Activated naive CD4-positive, alpha-beta T cell treated with anti-CD3 and anti-CD28 coated beads, Interleukin-2, amount 50 U/mL, for 24 hours (primary cell): ENCODE data around the gene AMN.

Experiments used
- H3K27ac Mint-ChIP-seq: one replicate; pipeline ENCODE4 v1.8.0; 2021; ENCODE audit warnings: mild to moderate bottlenecking, mixed read lengths
- H3K27me3 Mint-ChIP-seq: one replicate; pipeline ENCODE4 v1.8.0; 2021; ENCODE audit warnings: mixed read lengths
- H3K36me3 Mint-ChIP-seq: one replicate; pipeline ENCODE4 v1.8.0; 2021; ENCODE audit warnings: mixed read lengths
- H3K4me1 Mint-ChIP-seq: one replicate; pipeline ENCODE4 v1.8.0; 2021; ENCODE audit warnings: mixed read lengths
- H3K4me3 Mint-ChIP-seq: one replicate; pipeline ENCODE4 v1.8.0; 2021; ENCODE audit warnings: mild to moderate bottlenecking, mixed read lengths
- H3K9me3 Mint-ChIP-seq: one replicate; pipeline ENCODE4 v1.8.0; 2021; ENCODE audit warnings: mixed read lengths

Gene AMN

DNA sequence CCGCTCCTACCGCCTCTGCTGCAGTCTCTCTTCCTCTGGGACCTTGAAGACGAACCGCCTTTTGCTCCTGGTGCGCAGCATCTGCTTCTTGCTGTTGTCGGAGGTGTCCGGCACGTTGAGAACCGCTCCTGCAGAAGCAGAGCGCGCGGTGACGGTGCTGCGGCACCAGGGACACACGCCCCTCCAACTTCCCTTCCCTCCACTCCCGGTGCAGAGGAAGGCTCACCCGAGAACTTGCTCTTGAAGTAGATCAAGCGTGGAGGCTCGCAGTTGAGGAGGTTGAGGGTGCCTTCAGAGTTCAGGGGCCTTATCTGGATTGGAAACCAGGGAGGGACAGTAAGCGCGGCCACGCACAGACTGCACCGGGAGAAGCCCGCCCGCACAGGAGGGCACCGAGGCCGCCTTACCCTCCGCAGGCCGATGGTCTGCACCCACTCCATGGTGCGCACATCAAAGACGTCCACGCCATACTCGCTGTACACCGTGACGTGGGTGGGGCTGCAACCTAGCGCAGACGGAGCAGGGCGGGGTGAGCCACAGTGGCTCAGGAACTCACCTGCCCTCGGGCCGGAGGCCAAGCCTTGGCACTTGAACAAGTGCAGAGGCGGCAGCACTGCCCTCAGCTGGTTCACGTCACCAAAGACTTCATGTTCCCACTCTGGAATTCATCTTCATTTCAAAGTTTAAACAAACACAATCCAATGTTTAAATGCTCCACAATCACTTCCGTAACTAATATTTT, 17.5 kb downstream of the AMN start:
- Mint-ChIP-seq H3K4me3 (no peak overlapping the region), H3K9me3 (no peaks in the 10 kb centered on the region), H3K36me3 (no peaks in the 10 kb centered on the region), H3K27ac (no peak overlapping the region), H3K27me3 (no peaks in the 10 kb centered on the region), H3K4me1 (no peaks in the 10 kb centered on the region)

DNA sequence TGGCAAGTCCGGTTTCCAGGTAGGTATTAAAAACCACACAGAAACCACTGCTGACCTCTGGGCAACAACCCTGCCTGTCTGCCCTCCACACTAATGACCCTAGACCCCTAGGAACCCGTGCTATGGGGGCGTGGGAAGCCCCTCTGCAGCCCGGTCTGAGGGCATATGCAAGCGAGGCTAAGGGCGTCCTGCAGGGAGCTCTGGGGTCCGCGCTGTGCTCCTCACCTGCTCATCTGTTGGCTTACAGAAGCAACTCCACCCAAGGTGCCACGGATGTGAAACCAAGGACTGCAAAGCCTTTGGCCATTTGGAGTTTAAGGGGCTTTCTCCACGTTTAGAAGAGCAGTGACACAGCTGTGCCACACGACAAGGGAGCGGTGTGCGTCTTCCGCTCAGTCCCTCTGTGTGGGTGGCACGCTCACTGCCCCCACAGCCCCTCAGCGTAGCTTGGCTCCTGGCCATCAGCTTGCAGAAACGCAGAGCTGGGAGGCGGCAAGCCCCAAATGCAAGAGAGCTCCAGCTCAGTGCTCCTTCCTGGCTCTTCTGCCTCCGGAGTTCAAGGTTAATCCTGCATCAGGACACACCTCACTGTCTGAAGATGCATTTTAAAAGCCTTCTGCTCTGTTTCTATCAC, 18.4 kb downstream of the AMN start:
- no peaks in the 10 kb centered on the region for H3K27me3 Mint-ChIP-seq
- no peak overlapping the region for H3K4me3 Mint-ChIP-seq
- no peaks in the 10 kb centered on the region for H3K4me1 Mint-ChIP-seq
- H3K27ac Mint-ChIP-seq = no peak overlapping the region
- no peaks in the 10 kb centered on the region for H3K36me3 Mint-ChIP-seq
- no peaks in the 10 kb centered on the region for H3K9me3 Mint-ChIP-seq

DNA sequence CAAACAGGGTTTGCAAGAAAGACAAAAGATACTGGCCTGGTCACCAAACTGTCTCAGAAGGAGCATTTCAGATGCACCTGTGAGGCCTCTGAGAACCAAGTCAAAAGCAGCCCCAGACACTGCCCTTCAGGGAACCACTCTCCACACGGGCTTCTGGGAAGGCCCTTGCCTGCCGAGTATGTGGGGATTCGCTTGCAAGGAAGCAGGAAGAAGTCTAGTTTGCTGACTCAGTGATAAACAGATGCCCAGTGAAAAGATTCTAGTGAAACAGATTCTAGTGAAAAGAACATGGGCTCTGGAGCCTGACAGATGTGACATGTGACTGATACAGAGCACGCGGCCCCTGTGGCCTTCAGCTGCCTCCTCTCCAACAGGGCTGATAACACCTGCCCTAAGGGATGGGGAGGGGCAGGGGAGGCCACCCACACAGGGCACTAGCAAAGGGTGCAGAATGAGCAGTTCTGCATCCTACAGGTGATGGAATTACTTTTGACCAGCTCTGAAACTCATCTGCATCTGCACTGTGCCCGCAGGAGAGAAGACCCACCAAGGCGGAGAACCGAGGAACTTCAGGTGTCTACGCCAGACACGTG, 19.1 kb downstream of the AMN start:
- Mint-ChIP-seq H3K27ac (no peak overlapping the region), H3K9me3 (no peaks in the 10 kb centered on the region)

DNA sequence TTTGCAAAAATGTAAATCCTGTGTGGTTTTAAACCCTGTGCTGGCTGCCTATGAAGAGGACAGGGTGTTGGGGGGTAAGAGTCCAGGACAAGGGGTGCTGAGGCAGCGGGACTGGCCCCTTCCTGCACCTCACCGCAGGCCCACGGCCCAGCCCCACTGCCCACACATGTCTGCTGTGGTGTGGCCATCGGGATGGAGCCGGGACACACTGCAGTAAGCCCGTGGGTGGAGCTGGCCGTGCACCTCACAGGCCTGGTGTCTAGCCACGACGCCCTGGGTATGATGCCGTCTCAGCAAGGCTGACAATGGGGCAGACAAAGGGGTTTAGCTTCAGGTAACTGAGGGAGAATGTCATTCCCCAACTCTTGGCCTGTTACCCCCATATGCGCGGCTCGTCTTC, 19.6 kb downstream of the AMN start:
- H3K4me3 Mint-ChIP-seq = no peak overlapping the region
- peaks cover 7% of the 10 kb centered on the region for H3K4me1 Mint-ChIP-seq
- H3K27me3 Mint-ChIP-seq = no peaks in the 10 kb centered on the region
- no peaks in the 10 kb centered on the region for H3K36me3 Mint-ChIP-seq
- H3K9me3 Mint-ChIP-seq = no peaks in the 10 kb centered on the region
- H3K27ac Mint-ChIP-seq = no peak overlapping the region

More for the DNA sequence above, 19.1 kb downstream of the AMN start:
- Mint-ChIP-seq H3K36me3 (no peaks in the 10 kb centered on the region), H3K4me1 (peaks cover 1% of the 10 kb centered on the region), H3K27me3 (no peaks in the 10 kb centered on the region), H3K4me3 (no peak overlapping the region)

DNA sequence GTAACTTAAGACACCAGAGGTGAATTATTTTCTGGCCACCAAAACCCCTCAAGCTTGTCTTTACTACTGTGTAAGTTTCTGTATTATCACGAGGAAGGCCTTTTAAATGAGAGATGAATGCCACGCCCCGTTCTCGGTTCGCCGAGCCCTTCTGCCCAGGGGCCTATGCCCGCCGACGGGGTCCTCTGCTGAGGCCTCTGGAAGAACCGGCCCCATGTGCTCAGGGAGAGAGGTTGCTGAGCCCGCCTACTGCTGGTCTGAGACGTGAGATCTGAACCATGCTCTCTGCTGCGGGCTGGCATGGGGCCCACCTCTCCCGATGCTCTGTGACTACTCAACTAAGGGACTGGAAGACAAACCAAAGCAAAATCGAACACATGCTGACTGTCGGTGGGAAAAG, 21.0 kb downstream of the AMN start:
- Mint-ChIP-seq H3K27me3 (no peaks in the 10 kb centered on the region), H3K27ac (no peak overlapping the region), H3K4me1 (peaks cover 12% of the 10 kb centered on the region), H3K4me3 (no peak overlapping the region), H3K36me3 (no peaks in the 10 kb centered on the region), H3K9me3 (no peaks in the 10 kb centered on the region)

DNA sequence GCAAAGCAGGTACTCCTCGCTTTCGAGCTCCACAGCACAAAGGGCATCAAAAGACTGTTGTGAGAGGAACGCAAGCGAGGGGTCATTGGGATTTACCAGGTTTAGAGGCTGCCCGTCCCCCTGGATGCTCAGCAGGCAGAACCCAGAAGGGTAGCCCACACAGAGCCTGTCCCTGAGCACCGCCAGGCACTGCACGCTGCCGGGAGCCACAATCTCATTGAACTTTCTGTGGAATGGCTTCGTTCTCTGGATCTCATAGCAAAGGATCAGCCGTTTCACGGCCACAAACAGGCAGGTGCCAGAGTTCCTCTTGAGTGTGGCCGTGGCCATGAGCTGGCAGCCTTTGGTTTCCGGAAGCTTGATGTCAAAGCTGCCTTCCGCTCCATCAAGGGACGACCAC, 21.5 kb downstream of the AMN start:
- H3K27ac Mint-ChIP-seq = no peak overlapping the region
- H3K36me3 Mint-ChIP-seq = no peaks in the 10 kb centered on the region
- H3K27me3 Mint-ChIP-seq = no peaks in the 10 kb centered on the region
- no peaks in the 10 kb centered on the region for H3K9me3 Mint-ChIP-seq
- no peak overlapping the region for H3K4me3 Mint-ChIP-seq
- peaks cover 16% of the 10 kb centered on the region for H3K4me1 Mint-ChIP-seq

DNA sequence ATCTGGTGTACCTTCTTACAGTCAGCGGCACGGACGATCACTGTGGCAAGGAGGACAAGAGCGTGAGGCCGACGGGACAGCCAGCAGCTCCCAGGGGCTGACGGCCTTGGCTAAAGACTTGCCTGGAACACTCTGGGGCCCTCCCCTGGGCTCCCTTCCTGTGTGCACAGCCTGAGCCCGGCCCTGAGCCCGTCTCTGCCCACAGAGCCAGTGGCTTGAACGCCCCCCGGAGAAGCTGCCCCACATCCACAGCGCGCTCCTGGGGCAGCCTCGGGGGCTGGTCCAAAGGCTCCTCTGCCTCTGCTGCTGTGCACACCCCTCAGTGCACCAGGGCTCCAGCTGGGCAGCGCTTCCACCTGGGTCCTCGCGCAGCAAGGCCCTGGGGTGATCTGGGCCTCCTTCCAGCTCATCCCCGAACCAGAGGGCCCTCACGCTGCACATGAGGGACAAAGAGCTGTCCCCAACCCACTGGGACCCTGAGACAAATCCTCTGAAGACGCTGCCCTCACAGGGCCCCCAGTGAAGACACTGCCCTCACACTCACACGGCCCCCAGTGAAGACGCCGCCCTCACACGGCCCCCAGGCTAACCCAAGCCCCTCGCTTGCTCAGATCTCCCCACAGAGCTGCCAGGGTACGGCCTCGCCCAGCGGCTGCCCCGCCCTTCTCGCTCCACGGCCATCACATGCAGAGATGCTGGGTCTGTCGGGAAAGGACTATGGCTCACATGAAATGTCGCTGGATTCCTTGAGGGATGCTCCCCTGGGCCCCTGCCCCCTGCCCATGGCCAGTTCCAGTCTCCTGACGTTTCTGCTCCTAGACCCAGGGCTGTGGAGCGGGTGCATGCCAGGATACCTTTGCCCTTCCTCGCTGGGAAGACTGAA, 22.2 kb downstream of the AMN start:
- Mint-ChIP-seq H3K36me3 (no peaks in the 10 kb centered on the region), H3K9me3 (no peaks in the 10 kb centered on the region), H3K4me1 (peaks cover 23% of the 10 kb centered on the region), H3K27ac (no peak overlapping the region), H3K4me3 (no peak overlapping the region), H3K27me3 (no peaks in the 10 kb centered on the region)

DNA sequence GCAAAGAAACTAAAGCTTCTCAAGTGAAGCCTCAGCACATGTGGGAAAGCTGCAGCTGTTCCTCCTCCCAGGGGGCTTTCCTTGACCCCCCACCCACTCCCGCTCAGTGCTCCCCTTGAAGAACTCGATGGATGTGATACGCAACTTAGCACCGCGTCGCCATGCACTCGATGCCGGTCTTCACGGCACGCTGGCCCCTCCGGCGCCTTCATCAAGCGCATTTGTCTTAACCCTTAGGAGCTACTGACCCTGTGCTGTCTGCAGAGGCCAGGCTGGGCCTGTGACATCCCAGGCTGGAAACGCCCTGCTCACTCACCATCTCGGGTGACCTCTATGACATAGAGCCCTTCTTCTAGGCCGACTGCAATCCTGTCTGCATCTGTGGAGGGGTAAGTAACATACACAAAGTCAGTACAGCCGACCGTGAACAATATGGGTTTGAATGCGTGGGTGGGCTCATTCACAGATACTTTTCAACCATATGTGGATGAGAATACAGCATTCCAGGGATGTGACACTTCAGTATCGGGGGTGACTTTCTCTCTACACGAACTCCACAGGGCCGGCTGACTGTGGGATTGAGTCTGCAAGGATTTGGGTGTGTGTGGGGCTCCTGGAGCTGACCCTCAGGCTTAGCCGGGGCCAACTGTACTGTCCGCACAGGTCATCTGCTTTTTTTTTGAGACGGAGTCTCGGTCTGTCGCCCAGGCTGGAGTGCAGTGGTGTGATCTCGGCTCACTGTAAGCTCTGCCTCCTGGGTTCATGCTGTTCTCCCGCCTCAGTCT, 23.1 kb downstream of the AMN start:
- H3K27me3 Mint-ChIP-seq = no peaks in the 10 kb centered on the region
- H3K4me3 Mint-ChIP-seq = no peak overlapping the region
- no peaks in the 10 kb centered on the region for H3K9me3 Mint-ChIP-seq
- no peaks in the 10 kb centered on the region for H3K36me3 Mint-ChIP-seq
- H3K4me1 Mint-ChIP-seq = peaks cover 26% of the 10 kb centered on the region
- no peak overlapping the region for H3K27ac Mint-ChIP-seq

DNA sequence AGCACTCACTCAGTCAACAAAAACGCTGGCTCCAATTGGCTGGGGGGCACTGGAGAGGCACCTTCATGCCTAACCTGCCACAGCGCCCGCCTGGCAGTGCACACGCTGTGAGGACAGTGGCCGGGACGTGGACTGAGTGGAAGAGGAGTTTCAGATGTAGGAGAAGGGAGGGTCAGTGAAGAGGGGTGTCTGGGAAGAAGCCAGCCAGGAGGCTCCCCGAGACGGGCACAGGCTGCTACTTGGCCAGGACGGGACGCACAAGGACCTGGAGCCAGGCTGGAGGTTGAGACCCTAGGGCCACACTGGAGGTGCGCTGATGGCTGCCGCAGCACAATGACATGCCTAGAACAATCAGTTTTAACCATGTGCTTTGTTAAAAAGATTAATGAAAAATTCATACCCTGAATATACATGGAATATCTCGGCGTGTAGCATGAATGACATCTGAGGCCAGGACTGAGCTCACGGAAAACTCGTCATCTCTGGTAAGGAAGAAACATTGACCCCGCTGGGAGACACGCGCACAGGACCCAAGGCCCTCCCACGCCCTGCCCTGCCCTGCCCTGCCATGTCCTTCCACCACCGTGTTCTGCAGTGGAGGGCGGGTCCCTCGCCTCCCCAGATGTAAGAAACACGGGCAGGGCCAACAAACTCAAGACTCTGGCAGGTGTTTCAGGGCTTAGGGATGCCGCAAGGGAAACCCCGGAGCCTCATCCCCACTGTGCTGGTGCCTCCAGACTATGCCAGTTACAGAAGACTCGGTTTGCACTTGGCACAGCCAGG, 25.0 kb downstream of the AMN start:
- H3K27ac Mint-ChIP-seq = peak overlapping the region; percentile 26
- H3K36me3 Mint-ChIP-seq = no peaks in the 10 kb centered on the region
- H3K9me3 Mint-ChIP-seq = no peaks in the 10 kb centered on the region
- peaks cover 26% of the 10 kb centered on the region for H3K4me1 Mint-ChIP-seq
- H3K27me3 Mint-ChIP-seq = no peaks in the 10 kb centered on the region
- H3K4me3 Mint-ChIP-seq = no peak overlapping the region

DNA sequence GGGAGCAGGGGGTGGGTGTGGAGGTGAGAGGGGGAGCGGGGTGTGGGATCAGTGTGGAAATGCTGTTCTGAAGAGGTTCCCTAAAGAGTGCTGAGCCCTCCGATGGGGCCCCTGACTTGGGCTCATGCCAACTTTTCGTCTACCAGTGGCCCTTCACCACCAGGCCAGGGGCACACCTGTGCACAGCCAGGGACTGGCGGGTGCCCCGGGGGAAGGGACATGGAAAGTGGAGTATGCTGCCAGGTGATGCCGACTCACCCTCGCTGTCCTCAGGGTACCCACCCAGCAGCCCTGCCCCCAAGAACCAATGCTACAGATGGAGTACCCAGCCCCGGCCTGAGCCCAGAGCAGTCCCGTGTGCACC, 26.2 kb downstream of the AMN start:
- no peaks in the 10 kb centered on the region for H3K27me3 Mint-ChIP-seq
- peak overlapping the region; percentile 61 for H3K4me3 Mint-ChIP-seq
- H3K4me1 Mint-ChIP-seq = peaks cover 26% of the 10 kb centered on the region

DNA sequence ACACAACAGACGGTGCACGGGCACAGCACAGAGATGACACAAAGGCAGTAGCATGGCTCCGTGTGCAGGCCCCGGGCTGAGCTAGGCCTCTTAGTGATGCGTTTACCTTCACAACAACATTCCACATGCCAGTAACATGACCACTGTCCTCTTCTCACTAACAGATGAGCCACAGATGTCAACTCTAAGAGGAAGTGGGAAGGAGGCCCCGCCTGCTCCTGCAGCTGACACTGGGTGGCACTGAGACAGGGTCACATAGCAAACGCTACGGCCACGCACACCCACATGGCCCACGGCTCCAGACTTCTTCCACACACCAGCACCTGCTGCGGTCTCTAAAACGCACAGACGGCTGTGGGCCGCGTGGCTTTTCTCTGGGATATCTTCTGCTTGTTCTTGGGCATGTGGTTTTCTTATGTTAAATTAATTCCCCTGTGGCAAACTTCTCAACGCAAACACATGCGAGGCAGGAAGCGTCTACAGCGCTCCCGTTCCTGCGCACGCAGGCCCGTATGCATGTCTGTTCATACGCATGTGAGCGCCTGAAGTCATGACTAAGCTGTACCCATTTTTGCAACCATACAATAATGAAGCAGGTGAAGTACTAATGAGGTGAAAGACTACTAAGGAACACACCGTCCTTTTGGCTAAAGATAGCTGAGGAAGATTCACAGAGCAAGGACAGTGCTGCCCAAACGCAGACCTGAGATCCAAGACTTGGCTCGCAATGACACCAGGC, 26.8 kb downstream of the AMN start:
- H3K4me3 Mint-ChIP-seq = peak overlapping the region; percentile 61

More for the DNA sequence above, 26.2 kb downstream of the AMN start:
- Mint-ChIP-seq H3K36me3 (no peaks in the 10 kb centered on the region), H3K9me3 (no peaks in the 10 kb centered on the region), H3K27ac (no peak overlapping the region)

DNA sequence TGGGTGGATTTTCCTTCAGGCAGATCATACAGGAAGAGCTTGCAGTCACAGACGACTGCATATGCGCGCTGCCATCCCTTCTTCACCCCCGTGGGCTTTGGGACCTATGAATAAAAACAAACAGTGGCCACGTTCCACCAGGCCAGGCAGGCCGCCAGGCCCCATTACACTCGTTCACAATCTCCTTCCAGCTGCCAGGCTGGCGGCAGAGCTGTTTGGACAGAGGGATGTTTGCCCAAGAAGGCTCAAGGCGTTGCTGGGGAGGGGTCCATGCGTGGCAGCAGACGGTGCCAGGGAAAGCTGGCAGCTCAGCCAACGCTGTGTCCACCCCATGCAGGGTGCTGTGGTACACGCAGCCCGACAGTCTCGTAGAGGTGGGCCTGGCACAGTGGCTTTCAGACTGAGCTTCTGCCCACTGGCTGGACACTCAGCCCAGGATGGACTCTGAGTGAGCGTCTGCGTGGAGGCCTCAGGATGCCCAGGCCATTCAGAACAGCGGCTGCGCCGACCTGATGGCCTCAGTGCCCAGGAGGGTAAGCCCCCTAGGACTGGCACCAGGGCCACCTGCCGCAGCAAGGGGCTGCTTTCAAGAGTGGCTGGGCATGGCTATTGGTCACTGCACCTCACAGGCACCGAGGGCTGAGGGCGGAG, 27.5 kb downstream of the AMN start:
- H3K9me3 Mint-ChIP-seq = no peaks in the 10 kb centered on the region
- peak overlapping the region; percentile 61 for H3K4me3 Mint-ChIP-seq
- H3K27me3 Mint-ChIP-seq = no peaks in the 10 kb centered on the region
- H3K4me1 Mint-ChIP-seq = peaks cover 26% of the 10 kb centered on the region
- H3K36me3 Mint-ChIP-seq = no peaks in the 10 kb centered on the region
- peak overlapping the region; percentile 81 for H3K27ac Mint-ChIP-seq

More for the DNA sequence above, 26.8 kb downstream of the AMN start:
- Mint-ChIP-seq H3K4me1 (peaks cover 26% of the 10 kb centered on the region), H3K27me3 (no peaks in the 10 kb centered on the region), H3K9me3 (no peaks in the 10 kb centered on the region), H3K36me3 (no peaks in the 10 kb centered on the region), H3K27ac (peak overlapping the region; percentile 81)

DNA sequence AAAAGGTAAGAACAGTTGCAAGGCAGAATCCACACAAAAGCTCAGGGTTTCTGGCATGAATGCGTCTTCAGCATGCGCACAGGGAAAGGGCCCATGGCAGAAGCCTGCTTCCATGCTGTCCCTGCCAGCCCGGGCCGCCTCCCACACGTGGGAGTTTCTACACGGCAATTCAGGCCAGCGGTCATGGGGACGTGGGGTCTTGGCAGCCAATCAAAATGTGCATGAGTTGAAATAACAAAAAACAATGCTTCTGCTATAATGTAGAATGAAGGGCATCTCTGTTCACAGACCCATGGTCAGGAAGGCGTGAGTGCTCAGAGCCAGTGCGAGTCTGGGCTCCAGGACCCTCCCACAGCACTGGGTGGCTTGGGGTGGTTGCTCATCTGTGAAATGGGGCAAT, 28.6 kb downstream of the AMN start:
- Mint-ChIP-seq H3K27me3 (no peaks in the 10 kb centered on the region), H3K4me3 (no peak overlapping the region), H3K9me3 (no peaks in the 10 kb centered on the region), H3K27ac (no peak overlapping the region), H3K36me3 (no peaks in the 10 kb centered on the region), H3K4me1 (peaks cover 26% of the 10 kb centered on the region)
